Measurements from ENCODE around the gene HOXC11. TPM values are rescaled to one million over a fixed set of nuclear protein-coding genes. Genes with fewer than 3 reads are reported as not detected.

Gene HOXC11
- total RNA-seq, 4 donors from 2014 or later, result 0.69 to 3.3 TPM; not detected in 2

GRCh38 chr12:53967421-53967925, 5.5 kb upstream of the HOXC11 start:
- Histone ChIP-seq H3K9me3 (no peaks in the 10 kb centered on the region), H3K36me3 (no peaks in the 10 kb centered on the region), H3K27ac (peak overlapping the region in 1 of 2 donors; percentile 60), H3K4me3 (no peak overlapping the region), H3K27me3 (peaks cover 10 to 87% of the 10 kb centered on the region in 2 donors), H3K4me1 (no peaks in the 10 kb centered on the region)
- DNase-seq, result no peak
- intact Hi-C loops (cut with DNase I; ENCODE audit: low total_unique reads), result no loop called here
- TF ChIP-seq POLR2A (IDR thresholded peaks at IDR 0.05), result peak in 1 of 2 donors; percentile 8
- no peak for TF ChIP-seq CTCF (IDR thresholded peaks at IDR 0.05)

GRCh38 chr12:53968214-53969127, 4.5 kb upstream of the HOXC11 start:
- Histone ChIP-seq H3K4me1 (peaks cover 0 to under 1% of the 10 kb centered on the region in 2 donors), H3K36me3 (no peaks in the 10 kb centered on the region), H3K27ac (peak overlapping the region in 1 of 2 donors; percentile 60), H3K9me3 (no peaks in the 10 kb centered on the region), H3K4me3 (no peak overlapping the region), H3K27me3 (peaks cover 7 to 87% of the 10 kb centered on the region in 2 donors)
- no peak for DNase-seq
- intact Hi-C loops (cut with DNase I; ENCODE audit: low total_unique reads), result no loop called here
- no peak for TF ChIP-seq CTCF (IDR thresholded peaks at IDR 0.05)
- no peak for TF ChIP-seq POLR2A (IDR thresholded peaks at IDR 0.05)

- H3K36me3 ChIP-seq, result no peaks in the 10 kb centered on the region
- no peak overlapping the region for H3K4me3 ChIP-seq
- no peak overlapping the region for H3K27ac ChIP-seq
- peaks cover 7 to 88% of the 10 kb centered on the region in 2 donors for H3K27me3 ChIP-seq
- DNase-seq, result no peak
- no peaks in the 10 kb centered on the region for H3K9me3 ChIP-seq
- H3K4me1 ChIP-seq, result peaks cover 0 to 4% of the 10 kb centered on the region in 2 donors
- TF ChIP-seq POLR2A (IDR thresholded peaks at IDR 0.05) (no peak), CTCF (IDR thresholded peaks at IDR 0.05) (no peak)
- intact Hi-C loops (cut with DNase I; ENCODE audit: low total_unique reads), result no loop called here
Observed at GRCh38 chr12:53969588-53970259, 3.2 kb upstream of the HOXC11 start.

GRCh38 chr12:53970451-53970850, 2.5 kb upstream of the HOXC11 start:
- H3K27ac ChIP-seq, result no peak overlapping the region
- no peak for DNase-seq
- no peak overlapping the region for H3K4me3 ChIP-seq
- intact Hi-C loops (cut with DNase I; ENCODE audit: low total_unique reads), result no loop called here
- H3K9me3 ChIP-seq, result no peaks in the 10 kb centered on the region
- no peaks in the 10 kb centered on the region for H3K36me3 ChIP-seq
- TF ChIP-seq CTCF (IDR thresholded peaks at IDR 0.05) (no peak), POLR2A (IDR thresholded peaks at IDR 0.05) (no peak)
- H3K4me1 ChIP-seq, result peaks cover 0 to 4% of the 10 kb centered on the region in 2 donors
- peaks cover 13 to 88% of the 10 kb centered on the region in 2 donors for H3K27me3 ChIP-seq
